GOT3 (cell line): ENCODE data around the gene KAZN.
"Not testable (repeated sequence)": the region's sequence is repeated elsewhere in the genome, so short reads cannot be mapped to it uniquely, and the experiment has no call there.

Experiments
- DNase-seq: peaks from one replicate; lab custom pipeline; 2025; ENCODE audit warnings: mixed read lengths; lab: John Stamatoyannopoulos, UW

KAZN gene

GRCh38 chr1:15039017-15039648, 440.6 kb downstream of the KAZN start:
- no peak for DNase-seq

GRCh38 chr1:15039901-15040300, 441.4 kb downstream of the KAZN start:
- no peak for DNase-seq

GRCh38 chr1:15040685-15041084, 442.2 kb downstream of the KAZN start:
- not testable (repeated sequence) for DNase-seq

GRCh38 chr1:15042866-15043265, 444.4 kb downstream of the KAZN start:
- DNase-seq, result no peak

GRCh38 chr1:15043934-15044333, 445.4 kb downstream of the KAZN start:
- DNase-seq, result no peak

- no peak for DNase-seq
Measured at GRCh38 chr1:15045123-15045522, 446.6 kb downstream of the KAZN start.

- peak; percentile 49 for DNase-seq
Measured at GRCh38 chr1:15046487-15047165, 448.1 kb downstream of the KAZN start.

- no peak for DNase-seq
Measured at GRCh38 chr1:15047237-15047636, 448.8 kb downstream of the KAZN start.

GRCh38 chr1:15048437-15048980, 450.0 kb downstream of the KAZN start:
- no peak for DNase-seq

- DNase-seq, result no peak
Measured at GRCh38 chr1:15049067-15049466, 450.6 kb downstream of the KAZN start.

GRCh38 chr1:15051882-15052528, 453.5 kb downstream of the KAZN start:
- DNase-seq, result no peak

- no peak for DNase-seq
Measured at GRCh38 chr1:15053153-15053552, 454.7 kb downstream of the KAZN start.

GRCh38 chr1:15055736-15056415, 457.4 kb downstream of the KAZN start:
- DNase-seq, result no peak

- peak; percentile 22 for DNase-seq
Measured at GRCh38 chr1:15056515-15057285, 458.2 kb downstream of the KAZN start.

GRCh38 chr1:15057834-15058233, 459.3 kb downstream of the KAZN start:
- no peak for DNase-seq

- no peak for DNase-seq
Measured at GRCh38 chr1:15058261-15058660, 459.8 kb downstream of the KAZN start.

GRCh38 chr1:15060104-15060503, 461.6 kb downstream of the KAZN start:
- DNase-seq, result no peak

- no peak for DNase-seq
Measured at GRCh38 chr1:15062479-15063099, 464.1 kb downstream of the KAZN start.

GRCh38 chr1:15063346-15063745, 464.9 kb downstream of the KAZN start:
- no peak for DNase-seq

GRCh38 chr1:15063783-15064182, 465.3 kb downstream of the KAZN start:
- no peak for DNase-seq
